BJ (cell line): ENCODE data around the gene SFTPA2. TPM values are rescaled to one million over a fixed set of nuclear protein-coding genes. Genes with fewer than 3 reads are reported as not detected.
"Not testable (repeated sequence)": the region's sequence is repeated elsewhere in the genome, so short reads cannot be mapped to it uniquely, and the experiment has no call there.

Experiments used
- CTCF ChIA-PET: fragments of 350-600 bp; formaldehyde crosslinking; extraction: SDS; loops from one replicate; lab custom pipeline; 2021; ENCODE audit warnings: antibody characterized with exemption, inconsistent platforms; lab: Yijun Ruan, JAX
- POLR2A ChIA-PET: fragments of 300-600 bp; sonication (Branson Sonifier 250); formaldehyde crosslinking; extraction: SDS; loops from one replicate; lab custom pipeline; 2021; ENCODE audit warnings: antibody characterized with exemption; lab: Charles Lee
- DNase-seq: peaks from one replicate; pipeline ENCODE4 v3.0.0-alpha.2; 2011; ENCODE audit warnings: low read depth
- H3K27me3 ChIP-seq: 2 replicates; pipeline ENCODE4 v1.6.0; 2011; ENCODE audit warnings: low read length; ENCODE audit not compliant: control insufficient read depth, insufficient read depth
- H3K36me3 ChIP-seq: 2 replicates; pipeline ENCODE4 v1.5.1; 2011; ENCODE audit warnings: low read length; ENCODE audit not compliant: control insufficient read depth, insufficient read depth
- H3K4me3 ChIP-seq: 2 replicates; pipeline ENCODE4 v1.5.1; 2011; ENCODE audit warnings: low read depth, mild to moderate bottlenecking, control low read depth, low read length
- polyA plus RNA-seq: library from polyadenylated mRNA; depleted of rRNA; stranded (reverse); fragments of >200 nt; gene quantifications from 2 replicates; pipeline ENCODE4 v1.2.3, GENCODE V29; 2011
- TF ChIP-seq, protein P1 (sequence below): IDR thresholded peaks from 2 replicates; pipeline ENCODE4 v1.5.1; 2011; ENCODE audit warnings: low read depth, mild to moderate bottlenecking, control low read depth, inconsistent platforms, low read length, moderate library complexity; ENCODE audit not compliant: insufficient read depth

SFTPA2 gene
- polyA plus RNA-seq, 1 experiment, result not detected

DNA sequence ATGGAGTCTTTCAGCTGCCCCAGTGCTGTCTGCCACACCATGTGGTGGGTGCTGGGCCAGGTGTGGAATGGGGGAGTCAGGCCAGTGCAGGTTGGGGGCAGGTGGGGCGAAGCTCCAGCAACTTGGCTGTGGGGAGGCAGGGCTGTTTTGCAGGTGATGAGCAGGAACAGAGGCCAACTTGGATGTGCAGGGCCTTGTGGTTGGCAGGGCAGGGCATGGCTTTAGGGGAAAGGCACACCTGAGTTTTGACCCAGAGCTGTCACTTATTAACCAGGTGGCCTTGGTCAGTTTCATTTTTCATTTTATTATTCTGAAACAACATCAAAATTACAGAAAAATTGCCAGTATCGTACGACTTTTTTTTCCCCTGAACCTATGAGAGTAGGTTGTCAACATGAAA, 1.1 kb upstream of the SFTPA2 start:
- no peak for DNase-seq
- Histone ChIP-seq H3K4me3 (no peak overlapping the region), H3K27me3 (no peaks in the 10 kb centered on the region), H3K36me3 (no peaks in the 10 kb centered on the region)
- ChIA-PET POLR2A (no interaction called here), CTCF (interaction anchor here (1.1 to 1.5 kb wide), 2 partner anchors 368 to 661 kb away, joined by 3 to 6 read pairs; no protein-coding TSS in a partner anchor)
- TF ChIP-seq, protein P1, sequence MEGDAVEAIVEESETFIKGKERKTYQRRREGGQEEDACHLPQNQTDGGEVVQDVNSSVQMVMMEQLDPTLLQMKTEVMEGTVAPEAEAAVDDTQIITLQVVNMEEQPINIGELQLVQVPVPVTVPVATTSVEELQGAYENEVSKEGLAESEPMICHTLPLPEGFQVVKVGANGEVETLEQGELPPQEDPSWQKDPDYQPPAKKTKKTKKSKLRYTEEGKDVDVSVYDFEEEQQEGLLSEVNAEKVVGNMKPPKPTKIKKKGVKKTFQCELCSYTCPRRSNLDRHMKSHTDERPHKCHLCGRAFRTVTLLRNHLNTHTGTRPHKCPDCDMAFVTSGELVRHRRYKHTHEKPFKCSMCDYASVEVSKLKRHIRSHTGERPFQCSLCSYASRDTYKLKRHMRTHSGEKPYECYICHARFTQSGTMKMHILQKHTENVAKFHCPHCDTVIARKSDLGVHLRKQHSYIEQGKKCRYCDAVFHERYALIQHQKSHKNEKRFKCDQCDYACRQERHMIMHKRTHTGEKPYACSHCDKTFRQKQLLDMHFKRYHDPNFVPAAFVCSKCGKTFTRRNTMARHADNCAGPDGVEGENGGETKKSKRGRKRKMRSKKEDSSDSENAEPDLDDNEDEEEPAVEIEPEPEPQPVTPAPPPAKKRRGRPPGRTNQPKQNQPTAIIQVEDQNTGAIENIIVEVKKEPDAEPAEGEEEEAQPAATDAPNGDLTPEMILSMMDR, result no peak

DNA sequence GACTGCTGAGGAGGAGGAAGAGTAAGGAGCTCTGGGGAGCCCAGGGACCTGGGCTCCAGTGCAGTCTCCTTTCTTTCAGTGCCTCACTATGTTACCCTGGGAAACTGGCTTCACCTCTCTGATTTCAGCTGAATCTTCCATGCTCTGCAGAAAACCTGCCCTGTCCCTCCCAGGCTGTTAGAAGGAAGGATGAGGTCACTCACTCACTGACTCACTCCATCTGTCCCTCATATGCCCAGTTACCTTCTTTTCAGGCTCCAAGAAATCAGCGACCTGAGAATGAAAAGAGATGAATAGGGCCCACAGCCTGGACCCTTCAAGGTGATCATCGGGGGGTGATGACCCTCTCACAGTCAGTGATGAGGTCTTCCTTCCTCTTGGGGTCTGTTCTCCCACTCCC, 481 bp downstream of the SFTPA2 start:
- ChIA-PET POLR2A (no interaction called here), CTCF (no interaction called here)
- DNase-seq, result no peak
- H3K36me3 ChIP-seq, result no peaks in the 10 kb centered on the region
- H3K27me3 ChIP-seq, result 0 out of 2 replicates have a peak, but pooled peaks cover 1% of the 10 kb centered on the region
- TF ChIP-seq, protein P1, result no peak
- no peak overlapping the region for H3K4me3 ChIP-seq

DNA sequence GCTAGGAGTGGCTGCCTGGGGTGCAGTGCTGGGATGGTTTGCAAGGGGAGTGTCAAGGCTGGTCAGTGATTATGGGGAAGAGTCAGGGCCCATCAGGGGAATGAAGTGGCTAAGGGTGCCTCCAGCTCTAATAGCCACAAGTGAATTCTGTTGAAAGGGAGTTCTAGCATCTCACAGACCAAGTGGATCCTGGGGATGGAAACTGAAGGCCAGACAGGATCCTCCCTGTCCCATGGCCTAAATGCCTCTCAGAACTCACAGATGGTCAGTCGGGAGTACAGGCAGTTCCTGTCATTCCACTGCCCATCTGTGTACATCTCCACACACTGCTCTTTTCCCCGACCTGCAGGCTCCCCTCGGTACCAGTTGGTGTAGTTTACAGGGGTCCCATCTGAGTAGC, 3.2 kb downstream of the SFTPA2 start:
- CTCF ChIA-PET, H3K36me3 ChIP-seq, H3K27me3 ChIP-seq, DNase-seq, H3K4me3 ChIP-seq, POLR2A ChIA-PET: not testable (repeated sequence)

DNA sequence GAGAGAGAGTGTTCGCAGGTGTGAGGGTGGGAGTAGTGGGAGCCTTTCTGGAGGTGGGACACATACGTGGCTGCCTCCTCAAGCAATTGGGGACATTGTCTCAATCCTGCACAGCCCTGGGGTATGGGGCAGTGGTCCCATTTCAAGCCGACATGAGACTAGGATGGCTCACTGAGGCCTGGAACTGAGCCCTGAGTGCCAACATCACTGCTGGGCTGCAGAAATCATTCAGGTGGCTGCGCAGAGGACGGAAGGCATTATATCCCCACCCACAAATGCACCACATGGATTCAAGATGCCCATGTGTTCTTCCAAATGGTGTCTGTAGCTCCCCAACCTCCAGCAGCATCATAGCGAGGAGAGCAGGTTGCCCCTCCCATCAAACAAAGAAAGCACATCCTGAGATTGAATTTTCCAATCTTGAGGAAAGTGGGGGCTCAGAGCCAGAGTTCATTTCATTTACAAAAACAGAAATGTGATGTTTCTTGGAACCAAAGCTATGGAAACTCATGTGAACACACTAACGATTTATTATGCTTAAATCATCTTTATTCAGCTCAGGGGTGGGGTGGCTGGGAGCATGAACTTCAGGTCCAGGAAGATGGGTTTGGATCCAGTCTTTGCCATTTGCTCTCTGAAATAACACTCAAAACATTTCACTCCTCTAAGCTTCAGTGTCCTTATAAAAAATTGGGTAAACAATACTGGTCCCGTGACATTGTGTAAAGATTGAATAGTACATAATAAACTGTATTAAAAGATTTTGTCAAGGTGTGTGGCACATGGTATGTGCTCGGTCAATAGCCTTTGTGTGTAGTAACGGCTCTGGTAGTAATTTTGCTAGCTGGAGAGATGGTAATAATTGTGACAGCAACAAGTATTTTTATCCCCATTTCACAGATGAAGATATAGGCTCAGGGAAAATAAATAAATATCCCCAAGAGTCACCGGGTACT, 4.6 kb downstream of the SFTPA2 start:
- Histone ChIP-seq H3K27me3 (peaks cover 13% of the 10 kb centered on the region), H3K4me3 (no peak overlapping the region), H3K36me3 (no peaks in the 10 kb centered on the region)
- TF ChIP-seq, protein P1, result no peak
- CTCF ChIA-PET, result interaction anchor here (1.6 kb wide), 1 partner anchor 491 kb away, joined by 6 read pairs; no protein-coding TSS in a partner anchor
- POLR2A ChIA-PET, result no interaction called here
- no peak for DNase-seq

DNA sequence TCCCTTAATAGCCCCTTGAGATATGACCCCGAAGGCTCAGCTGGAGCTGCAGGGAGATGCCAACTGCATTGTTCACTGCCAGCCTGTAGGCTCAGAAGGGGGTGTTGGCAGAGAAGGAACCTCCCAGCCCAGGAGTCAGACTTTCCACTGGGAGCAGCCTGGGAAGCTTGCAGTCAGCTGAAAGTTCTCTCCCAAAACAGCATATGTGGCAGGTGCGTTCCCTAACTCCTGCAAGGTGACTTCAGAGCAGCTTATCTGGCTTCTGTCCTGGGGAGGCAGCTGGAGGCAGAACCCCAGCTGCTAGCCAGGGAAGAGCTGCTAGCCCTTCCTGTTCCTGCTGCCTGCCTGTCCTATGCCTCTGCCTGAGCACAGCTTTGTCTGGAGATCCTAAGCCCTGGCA, 8.1 kb downstream of the SFTPA2 start:
- no peaks in the 10 kb centered on the region for H3K36me3 ChIP-seq
- ChIA-PET CTCF (interaction anchor here (1.9 kb wide), 1 partner anchor 495 kb away, joined by 5 read pairs; no protein-coding TSS in a partner anchor), POLR2A (no interaction called here)
- DNase-seq, result no peak
- H3K4me3 ChIP-seq, result no peak overlapping the region
- TF ChIP-seq, protein P1, result no peak
- H3K27me3 ChIP-seq, result peaks cover 14% of the 10 kb centered on the region
